Parathyroid adenoma (tissue), 2 donors: ENCODE data around the gene HSPA1L.
"Not testable (repeated sequence)": the region's sequence is repeated elsewhere in the genome, so short reads cannot be mapped to it uniquely, and the experiment has no call there.

Experiments
- H2AFZ ChIP-seq: fragments of 300-600 bp; sonication (generic); one replicate; pipeline ENCODE4 v1.7.0; 2017; ENCODE audit warnings: antibody characterized with exemption, mild to moderate bottlenecking
- H3K27ac ChIP-seq: fragments of 300-600 bp; sonication (generic); one replicate; pipeline ENCODE4 v1.7.0; 2017
- H3K27me3 ChIP-seq: fragments of 300-600 bp; sonication (generic); one replicate; pipeline ENCODE4 v1.7.0; 2017; ENCODE audit warnings: low read length; ENCODE audit not compliant: control insufficient read depth, insufficient read depth
- H3K36me3 ChIP-seq: fragments of 300-600 bp; sonication (generic); one replicate; pipeline ENCODE4 v1.7.0; 2017; ENCODE audit warnings: low read length; ENCODE audit not compliant: control insufficient read depth, insufficient read depth
- H3K4me1 ChIP-seq: fragments of 300-600 bp; sonication (generic); one replicate; pipeline ENCODE4 v1.7.0; 2017; ENCODE audit warnings: control low read depth
- H3K4me2 ChIP-seq: fragments of 300-600 bp; sonication (generic); one replicate; pipeline ENCODE4 v1.7.0; 2017; ENCODE audit warnings: low read length
- H3K4me3 ChIP-seq: fragments of 300-600 bp; sonication (generic); one replicate; pipeline ENCODE4 v1.7.0; 2017; ENCODE audit warnings: low read depth, low read length
- H3K79me2 ChIP-seq: fragments of 300-600 bp; sonication (generic); one replicate; pipeline ENCODE4 v1.7.0; 2017; ENCODE audit warnings: control low read depth
- H3K9ac ChIP-seq: fragments of 300-600 bp; sonication (generic); one replicate; pipeline ENCODE4 v1.7.0; 2017; ENCODE audit warnings: mild to moderate bottlenecking
- H3K9me3 ChIP-seq: fragments of 300-600 bp; sonication (generic); one replicate; pipeline ENCODE4 v1.7.0; 2017; ENCODE audit warnings: low read length; ENCODE audit not compliant: control insufficient read depth
- CTCF ChIP-seq: fragments of 300-600 bp; sonication (generic); IDR thresholded peaks from one replicate; pipeline ENCODE4 v1.7.0; 2017; ENCODE audit warnings: antibody characterized with exemption, mild to moderate bottlenecking
- donor health status: primary hyperparathyroidism.

The HSPA1L gene

GRCh38 chr6:31821301-31822035 lies 6.4 kb upstream of the HSPA1L start:
- no peaks in the 10 kb centered on the region for H3K79me2 ChIP-seq
- no peaks in the 10 kb centered on the region for H3K36me3 ChIP-seq
- H3K4me1 ChIP-seq: peaks cover 22% of the 10 kb centered on the region
- H3K9ac ChIP-seq: peak overlapping the region; percentile 31
- H3K27me3 ChIP-seq: no peaks in the 10 kb centered on the region
- H2AFZ ChIP-seq: peak overlapping the region; percentile 77
- H3K4me2 ChIP-seq: peak overlapping the region; percentile 99
- peak overlapping the region; percentile 94 for H3K4me3 ChIP-seq
- no peaks in the 10 kb centered on the region for H3K9me3 ChIP-seq
- peak overlapping the region; percentile 98 for H3K27ac ChIP-seq
- TF ChIP-seq CTCF: no peak

- H3K4me3 ChIP-seq: peak overlapping the region; percentile 94
- H3K4me1 ChIP-seq: peaks cover 11% of the 10 kb centered on the region
- H2AFZ ChIP-seq, H3K9me3 ChIP-seq, H3K79me2 ChIP-seq, H3K36me3 ChIP-seq, H3K9ac ChIP-seq, H3K27me3 ChIP-seq: not testable (repeated sequence)
- H3K4me2 ChIP-seq: peak overlapping the region; percentile 99
- H3K27ac ChIP-seq: peak overlapping the region; percentile 98
These were observed 5.3 kb upstream of the HSPA1L start for GRCh38 chr6:31820399-31820798.

- Histone ChIP-seq H3K4me3 (no peak overlapping the region), H3K4me1 (peaks cover 13% of the 10 kb centered on the region), H3K9ac (no peak overlapping the region)
These were observed 4.8 kb upstream of the HSPA1L start for GRCh38 chr6:31819871-31820299.

GRCh38 chr6:31817929-31818511 lies 2.9 kb upstream of the HSPA1L start:
- Histone ChIP-seq H3K27ac (peak overlapping the region; percentile 41), H3K4me3 (peak overlapping the region; percentile 78), H3K4me1 (peaks cover 13% of the 10 kb centered on the region), H3K4me2 (peak overlapping the region; percentile 80)
- not testable (repeated sequence) for H3K79me2 ChIP-seq, H3K36me3 ChIP-seq, H3K27me3 ChIP-seq, H3K9ac ChIP-seq, H2AFZ ChIP-seq, H3K9me3 ChIP-seq

More at GRCh38 chr6:31819871-31820299, 4.8 kb upstream of the HSPA1L start:
- Histone ChIP-seq H3K27me3 (no peaks in the 10 kb centered on the region), H3K36me3 (no peaks in the 10 kb centered on the region), H3K79me2 (no peaks in the 10 kb centered on the region), H3K27ac (peak overlapping the region; percentile 37), H3K4me2 (peak overlapping the region; percentile 15), H2AFZ (no peak overlapping the region), H3K9me3 (no peaks in the 10 kb centered on the region)
- TF ChIP-seq CTCF: no peak

GRCh38 chr6:31817133-31817928 lies 2.2 kb upstream of the HSPA1L start:
- Histone ChIP-seq H3K4me3 (peak overlapping the region; percentile 78), H3K27ac (peak overlapping the region; percentile 41), H3K4me2 (peak overlapping the region; percentile 80)
- H2AFZ ChIP-seq, H3K36me3 ChIP-seq, H3K79me2 ChIP-seq, H3K4me1 ChIP-seq, H3K9me3 ChIP-seq, H3K9ac ChIP-seq, H3K27me3 ChIP-seq: not testable (repeated sequence)

GRCh38 chr6:31814677-31815024 lies 432 bp downstream of the HSPA1L start:
- Histone ChIP-seq H3K4me2 (peak overlapping the region; percentile 94), H3K36me3 (no peaks in the 10 kb centered on the region), H3K27me3 (no peaks in the 10 kb centered on the region), H3K4me3 (peak overlapping the region; percentile 61), H3K9ac (no peak overlapping the region), H3K9me3 (no peaks in the 10 kb centered on the region), H3K79me2 (no peaks in the 10 kb centered on the region), H2AFZ (peak overlapping the region; percentile 88), H3K4me1 (peaks cover 9% of the 10 kb centered on the region), H3K27ac (peak overlapping the region; percentile 94)
- no peak for TF ChIP-seq CTCF
